ENCODE data around the gene C1QTNF1. TPM values are rescaled to one million over a fixed set of nuclear protein-coding genes. Genes with fewer than 3 reads are reported as not detected.

C1QTNF1 gene
- polyA plus RNA-seq, 1 donor (not counting 4 experiments of a cell fraction or from before 2014, with no cell fraction given), result 6.6 TPM

DNA sequence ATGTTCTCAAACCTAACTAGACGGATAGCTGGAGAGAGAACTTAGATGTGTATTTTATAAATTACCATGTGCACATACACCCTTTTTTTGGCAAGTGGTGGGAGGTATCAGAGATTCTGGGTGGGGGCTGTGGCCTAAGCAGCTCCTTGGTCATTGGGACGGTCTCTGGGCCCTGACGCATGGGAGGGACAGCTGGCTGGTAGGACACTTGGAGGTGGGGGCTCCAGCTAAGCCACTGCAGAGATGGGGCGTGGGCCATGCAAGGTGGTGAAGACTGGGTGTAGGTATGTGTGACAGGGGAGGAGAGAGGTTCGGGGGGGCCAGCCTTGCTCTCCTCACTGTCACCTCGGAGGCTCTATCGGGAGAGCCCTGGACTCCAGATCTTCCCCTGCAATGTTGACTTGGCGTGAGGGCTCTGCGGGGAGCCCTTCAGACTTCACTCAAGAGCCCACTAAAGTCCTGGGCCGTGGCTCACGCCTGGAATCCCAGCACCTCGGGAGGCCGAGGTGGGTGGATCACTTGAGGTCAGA lies 17.1 kb downstream of the C1QTNF1 start:
- no peaks in the 10 kb centered on the region for H3K36me3 ChIP-seq (ENCODE audit: control insufficient read depth in 2 of 2, extremely low read depth in 1 of 2, insufficient read depth in 2 of 2, low read length in 2 of 2)
- no peaks in the 10 kb centered on the region for H4K20me1 ChIP-seq (ENCODE audit: control insufficient read depth, extremely low read depth, insufficient read depth, low read length)
- no peak overlapping the region for H3K4me3 ChIP-seq (ENCODE audit: control insufficient read depth in 2 of 3, extremely low read depth in 1 of 3, insufficient read depth in 2 of 3, low read depth in 1 of 3, low read length in 3 of 3)
- no peak for FAIRE-seq
- H3K4me2 ChIP-seq (ENCODE audit: control insufficient read depth, extremely low read depth, insufficient read depth, low read depth, low read length), result no peak overlapping the region
- H3K79me2 ChIP-seq (ENCODE audit: control insufficient read depth, insufficient read depth, low read length), result no peaks in the 10 kb centered on the region
- TF ChIP-seq EZH2 (IDR thresholded peaks at IDR 0.05; ENCODE audit: low read length), result no peak
- no peak for TF ChIP-seq CTCF (optimal IDR thresholded peaks at IDR 0.05 in 1 of 3, IDR thresholded peaks at IDR 0.05 in 1 of 3, conservative IDR thresholded peaks at IDR 0.05 in 1 of 3; ENCODE audit: extremely low read depth in 1 of 3, insufficient read depth in 2 of 3, low read length in 3 of 3)
- peaks cover 2% of the 10 kb centered on the region for H3K9me1 ChIP-seq (ENCODE audit: control insufficient read depth, extremely low read depth, insufficient read depth, low read length)
- H3K27ac ChIP-seq (ENCODE audit: control insufficient read depth, insufficient read depth, low read length), result no peak overlapping the region
- H3K9ac ChIP-seq (ENCODE audit: control insufficient read depth, extremely low read depth, insufficient read depth, low read length), result no peak overlapping the region
- no peak for DNase-seq (ENCODE audit: low read depth, low spot score)
- dilution Hi-C loops (cut with MboI; ENCODE audit: extremely low pct_ligation_motif_present, low sequenced_read_pairs), result loop anchor here (25.0 kb wide), 1 partner anchor 346 kb away; no protein-coding TSS in a partner anchor
- H2AFZ ChIP-seq (ENCODE audit: control insufficient read depth, low read length), result no peak overlapping the region
- H3K4me1 ChIP-seq (ENCODE audit: control insufficient read depth, extremely low read depth, insufficient read depth, low read length), result peaks cover 34% of the 10 kb centered on the region
- peaks cover 4% of the 10 kb centered on the region for H3K27me3 ChIP-seq (ENCODE audit: control insufficient read depth, extremely low read depth, insufficient read depth, low read length)
- no peaks in the 10 kb centered on the region for H3K9me3 ChIP-seq (ENCODE audit: control insufficient read depth, low read depth, low read length)

DNA sequence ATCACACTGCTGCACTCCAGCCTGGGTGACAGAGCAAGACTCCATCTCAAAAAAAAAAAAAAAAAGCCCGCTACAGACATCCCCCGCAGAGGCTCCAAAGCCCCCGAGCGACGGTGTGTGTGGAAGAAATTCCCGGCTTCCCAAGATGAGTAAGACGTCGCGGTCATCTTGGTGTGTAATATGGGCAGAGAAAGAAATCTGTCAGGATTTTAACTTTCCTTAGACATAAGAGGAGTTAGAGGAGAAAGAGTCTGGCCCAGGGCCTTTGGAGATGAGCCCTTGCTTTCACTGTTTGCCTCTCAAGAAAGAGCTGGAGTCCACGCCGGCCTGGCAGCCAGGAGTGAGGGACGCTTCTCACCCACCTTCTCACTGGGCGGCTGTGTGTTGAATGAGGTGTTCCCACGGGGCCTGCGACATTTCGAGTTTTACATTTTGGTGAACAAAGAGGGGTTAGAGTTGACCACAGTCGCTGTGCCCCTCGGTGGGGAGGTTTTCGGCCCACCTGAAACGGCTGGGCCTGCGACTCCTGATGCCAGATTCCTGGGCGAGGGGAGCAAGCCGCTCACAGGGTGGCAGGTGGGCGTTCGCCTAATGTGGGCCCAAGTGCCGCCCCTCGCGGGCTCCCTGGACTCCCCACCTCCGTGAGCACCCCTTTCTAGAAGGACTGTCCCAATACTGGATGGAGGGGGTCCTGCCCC lies 17.9 kb downstream of the C1QTNF1 start:
- Histone ChIP-seq H3K79me2 (ENCODE audit: control insufficient read depth, insufficient read depth, low read length) (no peaks in the 10 kb centered on the region), H3K27me3 (ENCODE audit: control insufficient read depth, extremely low read depth, insufficient read depth, low read length) (peaks cover 4% of the 10 kb centered on the region), H3K9me1 (ENCODE audit: control insufficient read depth, extremely low read depth, insufficient read depth, low read length) (no peaks in the 10 kb centered on the region), H3K27ac (ENCODE audit: control insufficient read depth, insufficient read depth, low read length) (no peak overlapping the region), H3K4me1 (ENCODE audit: control insufficient read depth, extremely low read depth, insufficient read depth, low read length) (peaks cover 27% of the 10 kb centered on the region), H3K36me3 (ENCODE audit: control insufficient read depth in 2 of 2, extremely low read depth in 1 of 2, insufficient read depth in 2 of 2, low read length in 2 of 2) (no peaks in the 10 kb centered on the region), H2AFZ (ENCODE audit: control insufficient read depth, low read length) (no peak overlapping the region), H3K4me2 (ENCODE audit: control insufficient read depth, extremely low read depth, insufficient read depth, low read depth, low read length) (no peak overlapping the region), H4K20me1 (ENCODE audit: control insufficient read depth, extremely low read depth, insufficient read depth, low read length) (no peaks in the 10 kb centered on the region), H3K4me3 (ENCODE audit: control insufficient read depth in 2 of 3, extremely low read depth in 1 of 3, insufficient read depth in 2 of 3, low read depth in 1 of 3, low read length in 3 of 3) (no peak overlapping the region), H3K9ac (ENCODE audit: control insufficient read depth, extremely low read depth, insufficient read depth, low read length) (no peak overlapping the region), H3K9me3 (ENCODE audit: control insufficient read depth, low read depth, low read length) (no peaks in the 10 kb centered on the region)
- FAIRE-seq (no peak), DNase-seq (ENCODE audit: low read depth, low spot score) (no peak)
- TF ChIP-seq EZH2 (IDR thresholded peaks at IDR 0.05; ENCODE audit: low read length), result no peak
- no peak for TF ChIP-seq CTCF (optimal IDR thresholded peaks at IDR 0.05 in 1 of 3, IDR thresholded peaks at IDR 0.05 in 1 of 3, conservative IDR thresholded peaks at IDR 0.05 in 1 of 3; ENCODE audit: extremely low read depth in 1 of 3, insufficient read depth in 2 of 3, low read length in 3 of 3)
- dilution Hi-C loops (cut with MboI; ENCODE audit: extremely low pct_ligation_motif_present, low sequenced_read_pairs), result loop anchor here (25.0 kb wide), 1 partner anchor 345 kb away; no protein-coding TSS in a partner anchor
